ENCODE measurements around the gene SIPA1L3. TPM values are rescaled to one million over a fixed set of nuclear protein-coding genes. Genes with fewer than 3 reads are reported as not detected.
A peak's percentile ranks its signal among the peaks of the same experiment; 100 is the strongest.

SIPA1L3 gene
- total and polyA plus RNA-seq, 2 donors from 2014 or later, result 5.8 to 61.7 TPM

DNA sequence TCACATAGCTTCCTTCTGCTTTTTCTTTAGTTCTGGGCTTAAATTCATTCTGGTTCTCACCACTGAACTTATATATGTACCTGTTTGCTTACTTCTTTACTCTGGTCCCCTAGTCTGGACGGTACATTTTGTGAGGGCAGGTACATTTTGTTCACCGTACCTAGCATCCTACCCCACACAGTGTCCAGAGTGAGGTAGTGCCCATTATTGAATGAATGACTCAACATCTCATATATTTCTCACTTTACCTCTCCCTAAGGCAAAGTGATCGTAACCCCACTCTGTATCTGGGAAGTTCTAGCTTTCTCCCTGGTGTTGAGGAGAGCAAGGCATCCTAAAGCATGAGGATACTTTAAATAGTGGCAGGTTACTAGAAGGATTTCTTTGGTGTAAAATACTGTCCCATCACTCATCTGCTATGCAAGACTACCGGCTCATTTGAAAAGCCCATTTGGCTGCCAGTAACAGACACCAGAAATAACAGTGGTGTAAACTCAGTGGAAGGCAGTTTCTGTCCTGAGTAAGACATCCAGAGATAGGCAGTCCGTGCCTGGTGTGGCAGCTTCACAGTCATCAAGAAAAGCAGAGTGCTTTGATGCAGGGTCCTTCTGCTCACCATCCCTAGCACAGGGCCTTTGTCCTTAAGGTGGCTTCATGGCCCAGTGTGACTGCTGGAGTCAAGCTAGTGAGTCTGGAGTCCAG lies 111.8 kb downstream of the SIPA1L3 start:
- Histone ChIP-seq H3K27ac (ENCODE audit: low read depth in 2 of 2, low read length in 2 of 2) (no peak overlapping the region), H3K36me3 (ENCODE audit: control insufficient read depth in 2 of 3, insufficient read depth in 3 of 3, low read length in 3 of 3) (no peaks in the 10 kb centered on the region), H3K9ac (ENCODE audit: low read length in 3 of 3) (no peak overlapping the region), H3K27me3 (ENCODE audit: control insufficient read depth, insufficient read depth, low read length) (no peaks in the 10 kb centered on the region), H3K4me3 (ENCODE audit: low read length in 3 of 3) (no peak overlapping the region), H3K9me3 (ENCODE audit: control insufficient read depth in 2 of 3, insufficient read depth in 1 of 3, low read length in 3 of 3) (no peaks in the 10 kb centered on the region), H3K4me1 (ENCODE audit: control insufficient read depth in 2 of 3, insufficient read depth in 2 of 3, low read depth in 1 of 3, low read length in 3 of 3) (peaks cover 3 to 10% (median 6%) of the 10 kb centered on the region in 3 donors)
- intact Hi-C loops (cut with DNase I), result no loop called here
- TF ChIP-seq, protein P1, sequence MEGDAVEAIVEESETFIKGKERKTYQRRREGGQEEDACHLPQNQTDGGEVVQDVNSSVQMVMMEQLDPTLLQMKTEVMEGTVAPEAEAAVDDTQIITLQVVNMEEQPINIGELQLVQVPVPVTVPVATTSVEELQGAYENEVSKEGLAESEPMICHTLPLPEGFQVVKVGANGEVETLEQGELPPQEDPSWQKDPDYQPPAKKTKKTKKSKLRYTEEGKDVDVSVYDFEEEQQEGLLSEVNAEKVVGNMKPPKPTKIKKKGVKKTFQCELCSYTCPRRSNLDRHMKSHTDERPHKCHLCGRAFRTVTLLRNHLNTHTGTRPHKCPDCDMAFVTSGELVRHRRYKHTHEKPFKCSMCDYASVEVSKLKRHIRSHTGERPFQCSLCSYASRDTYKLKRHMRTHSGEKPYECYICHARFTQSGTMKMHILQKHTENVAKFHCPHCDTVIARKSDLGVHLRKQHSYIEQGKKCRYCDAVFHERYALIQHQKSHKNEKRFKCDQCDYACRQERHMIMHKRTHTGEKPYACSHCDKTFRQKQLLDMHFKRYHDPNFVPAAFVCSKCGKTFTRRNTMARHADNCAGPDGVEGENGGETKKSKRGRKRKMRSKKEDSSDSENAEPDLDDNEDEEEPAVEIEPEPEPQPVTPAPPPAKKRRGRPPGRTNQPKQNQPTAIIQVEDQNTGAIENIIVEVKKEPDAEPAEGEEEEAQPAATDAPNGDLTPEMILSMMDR (IDR thresholded peaks at IDR 0.05; ENCODE audit: borderline replicate concordance, extremely low read depth, insufficient read depth), result no peak
- no peak for DNase-seq
- FAIRE-seq, result no peak

DNA sequence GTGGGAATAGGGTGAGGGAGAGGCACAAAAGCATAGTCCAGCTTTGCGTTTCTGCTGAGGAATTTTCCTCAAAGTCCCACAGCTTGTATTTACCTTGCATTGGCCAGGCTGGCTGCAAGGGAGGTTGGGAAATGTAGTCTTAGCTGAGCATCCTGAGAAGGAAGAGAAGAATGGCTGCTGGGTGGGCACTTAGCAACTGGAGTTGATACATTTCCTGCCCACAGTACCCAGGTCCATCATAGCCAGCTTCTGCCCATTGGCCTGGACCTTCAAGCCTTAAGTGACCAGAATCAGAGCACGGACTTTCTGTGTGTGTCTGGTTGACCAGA lies 112.4 kb downstream of the SIPA1L3 start:
- TF ChIP-seq, protein P1 (IDR thresholded peaks at IDR 0.05; ENCODE audit: borderline replicate concordance, extremely low read depth, insufficient read depth), result no peak
- no peak for FAIRE-seq
- intact Hi-C loops (cut with DNase I), result no loop called here
- peaks cover 0 to 11% (median 6%) of the 10 kb centered on the region in 3 donors for H3K4me1 ChIP-seq (ENCODE audit: control insufficient read depth in 2 of 3, insufficient read depth in 2 of 3, low read depth in 1 of 3, low read length in 3 of 3)
- no peak overlapping the region for H3K9ac ChIP-seq (ENCODE audit: low read length in 3 of 3)
- no peaks in the 10 kb centered on the region for H3K9me3 ChIP-seq (ENCODE audit: control insufficient read depth in 2 of 3, insufficient read depth in 1 of 3, low read length in 3 of 3)
- no peak for DNase-seq
- H3K27me3 ChIP-seq (ENCODE audit: control insufficient read depth, insufficient read depth, low read length), result no peaks in the 10 kb centered on the region
- no peaks in the 10 kb centered on the region for H3K36me3 ChIP-seq (ENCODE audit: control insufficient read depth in 2 of 3, insufficient read depth in 3 of 3, low read length in 3 of 3)
- H3K4me3 ChIP-seq (ENCODE audit: low read length in 3 of 3), result no peak overlapping the region
- no peak overlapping the region for H3K27ac ChIP-seq (ENCODE audit: low read depth in 2 of 2, low read length in 2 of 2)

DNA sequence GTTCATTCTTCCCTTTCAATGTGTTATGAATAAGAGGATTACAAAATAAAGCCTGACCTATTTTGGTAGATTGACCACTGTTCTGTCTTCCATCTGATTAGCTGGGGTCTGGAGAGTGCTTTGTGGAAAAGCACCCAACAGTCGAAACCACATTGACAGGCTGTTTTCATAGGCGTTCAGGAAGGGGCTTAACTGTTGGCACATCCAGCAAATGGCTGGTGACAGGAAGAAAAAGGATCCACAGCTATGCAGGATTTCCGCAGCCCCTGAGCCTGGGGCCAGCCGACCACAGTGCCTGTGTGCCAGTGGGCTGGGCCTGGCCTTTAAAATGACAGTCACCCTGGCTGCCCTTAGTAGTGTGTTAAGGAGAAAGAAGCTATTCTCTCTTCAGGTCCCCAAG lies 113.3 kb downstream of the SIPA1L3 start:
- Histone ChIP-seq H3K9ac (ENCODE audit: low read length in 3 of 3) (no peak overlapping the region), H3K36me3 (ENCODE audit: control insufficient read depth in 2 of 3, insufficient read depth in 3 of 3, low read length in 3 of 3) (no peaks in the 10 kb centered on the region), H3K4me1 (ENCODE audit: control insufficient read depth in 2 of 3, insufficient read depth in 2 of 3, low read depth in 1 of 3, low read length in 3 of 3) (peaks cover 0 to 14% (median 6%) of the 10 kb centered on the region in 3 donors), H3K4me3 (ENCODE audit: low read length in 3 of 3) (no peak overlapping the region), H3K27me3 (ENCODE audit: control insufficient read depth, insufficient read depth, low read length) (no peaks in the 10 kb centered on the region), H3K9me3 (ENCODE audit: control insufficient read depth in 2 of 3, insufficient read depth in 1 of 3, low read length in 3 of 3) (no peaks in the 10 kb centered on the region), H3K27ac (ENCODE audit: low read depth in 2 of 2, low read length in 2 of 2) (peak overlapping the region in 1 of 2 donors; percentile 57)
- TF ChIP-seq, protein P1 (IDR thresholded peaks at IDR 0.05; ENCODE audit: borderline replicate concordance, extremely low read depth, insufficient read depth), result no peak
- no peak for FAIRE-seq
- intact Hi-C loops (cut with DNase I), result no loop called here
- no peak for DNase-seq

DNA sequence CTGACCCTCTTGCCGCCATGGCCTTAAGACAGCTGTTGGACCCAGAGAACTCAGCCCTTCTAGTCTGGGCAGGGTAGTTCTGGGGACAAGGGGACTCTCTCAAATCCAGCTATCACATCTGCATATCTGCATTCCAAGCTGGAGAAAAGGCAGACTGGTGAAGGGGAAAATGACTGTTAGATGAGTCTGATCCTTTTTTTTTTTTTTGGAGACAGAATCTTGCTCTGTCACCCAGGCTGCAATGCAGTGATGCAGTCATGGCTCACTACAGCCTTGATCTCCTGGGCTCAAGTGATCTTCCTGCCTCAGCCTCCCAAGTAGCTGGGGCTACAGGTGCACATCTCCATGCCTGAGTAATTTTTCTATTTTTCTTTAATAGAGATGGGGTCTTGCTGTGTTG lies 114.3 kb downstream of the SIPA1L3 start:
- Histone ChIP-seq H3K9ac (ENCODE audit: low read length in 3 of 3) (no peak overlapping the region), H3K4me3 (ENCODE audit: low read length in 3 of 3) (no peak overlapping the region), H3K4me1 (ENCODE audit: control insufficient read depth in 2 of 3, insufficient read depth in 2 of 3, low read depth in 1 of 3, low read length in 3 of 3) (peaks cover 0 to 13% (median 0%) of the 10 kb centered on the region in 3 donors), H3K36me3 (ENCODE audit: control insufficient read depth in 2 of 3, insufficient read depth in 3 of 3, low read length in 3 of 3) (no peaks in the 10 kb centered on the region), H3K27ac (ENCODE audit: low read depth in 2 of 2, low read length in 2 of 2) (no peak overlapping the region), H3K9me3 (ENCODE audit: control insufficient read depth in 2 of 3, insufficient read depth in 1 of 3, low read length in 3 of 3) (no peaks in the 10 kb centered on the region), H3K27me3 (ENCODE audit: control insufficient read depth, insufficient read depth, low read length) (no peaks in the 10 kb centered on the region)
- TF ChIP-seq, protein P1 (IDR thresholded peaks at IDR 0.05; ENCODE audit: borderline replicate concordance, extremely low read depth, insufficient read depth), result no peak
- DNase-seq, result no peak
- intact Hi-C loops (cut with DNase I), result no loop called here
- no peak for FAIRE-seq
